ENCODE data around the gene GGCT. TPM values are rescaled to one million over a fixed set of nuclear protein-coding genes. Genes with fewer than 3 reads are reported as not detected.
"Not testable (repeated sequence)": the region's sequence is repeated elsewhere in the genome, so short reads cannot be mapped to it uniquely, and the experiment has no call there.

GGCT gene
- total RNA-seq, 1 donor from 2014 or later = 49.1 TPM

DNA sequence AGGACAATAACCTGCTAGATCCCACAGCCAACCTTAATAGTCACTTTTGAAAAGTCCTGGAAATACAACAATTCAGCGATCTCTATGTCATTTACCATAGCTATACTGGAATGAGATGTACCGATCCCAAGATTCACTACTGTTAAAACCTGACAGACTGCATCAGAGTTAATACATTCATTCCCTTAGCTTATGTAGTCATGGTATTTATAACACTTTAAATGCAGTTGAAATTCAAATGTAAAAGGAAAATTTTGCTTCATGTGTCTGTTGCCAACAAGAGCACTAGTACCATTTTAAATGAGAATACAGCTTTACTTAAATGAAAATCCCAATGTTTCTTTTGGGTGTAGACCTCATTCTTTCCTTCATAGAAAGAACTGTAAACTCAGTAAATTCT lies 11.1 kb upstream of the GGCT start:
- no peak for DNase-seq (ENCODE audit: low spot score)

DNA sequence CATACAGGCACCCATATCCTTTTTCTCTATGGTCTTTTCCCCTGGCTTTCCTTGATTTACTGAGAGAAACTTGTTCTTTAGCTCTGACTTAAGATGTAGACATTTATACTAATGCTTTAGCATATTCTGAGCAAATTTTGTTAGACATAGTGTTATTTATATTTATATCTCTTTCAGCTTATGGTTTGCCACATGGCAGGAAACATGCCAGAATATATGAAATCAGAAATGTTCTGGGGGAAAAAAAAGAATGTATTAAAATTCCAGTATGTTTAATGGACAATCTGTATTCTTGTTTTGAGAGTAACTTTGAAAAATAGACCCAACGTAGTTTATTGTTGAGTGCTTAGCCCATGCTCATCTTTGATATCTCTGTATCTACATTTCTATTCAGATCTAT lies 10.1 kb upstream of the GGCT start:
- no peak for DNase-seq (ENCODE audit: low spot score)

DNA sequence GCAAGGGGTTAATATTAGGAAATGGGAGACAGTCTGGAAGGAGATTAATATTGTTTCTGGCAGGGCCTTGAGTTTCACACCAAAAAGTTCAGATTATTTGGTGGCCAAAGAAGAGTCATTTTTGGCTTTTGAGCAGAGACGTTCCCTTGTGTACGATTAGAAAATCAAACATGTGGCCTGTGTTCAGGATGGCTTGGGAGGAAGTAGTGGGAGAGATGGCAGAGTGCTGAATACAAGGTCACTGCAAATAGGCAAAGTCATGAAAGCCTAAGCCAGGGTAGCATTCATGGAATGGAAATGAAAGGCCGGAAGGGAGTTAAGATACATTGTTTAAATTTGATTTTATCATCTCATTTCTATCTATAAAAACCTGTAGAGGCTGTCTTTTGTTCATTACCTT lies 9.5 kb upstream of the GGCT start:
- DNase-seq (ENCODE audit: low spot score) = no peak

DNA sequence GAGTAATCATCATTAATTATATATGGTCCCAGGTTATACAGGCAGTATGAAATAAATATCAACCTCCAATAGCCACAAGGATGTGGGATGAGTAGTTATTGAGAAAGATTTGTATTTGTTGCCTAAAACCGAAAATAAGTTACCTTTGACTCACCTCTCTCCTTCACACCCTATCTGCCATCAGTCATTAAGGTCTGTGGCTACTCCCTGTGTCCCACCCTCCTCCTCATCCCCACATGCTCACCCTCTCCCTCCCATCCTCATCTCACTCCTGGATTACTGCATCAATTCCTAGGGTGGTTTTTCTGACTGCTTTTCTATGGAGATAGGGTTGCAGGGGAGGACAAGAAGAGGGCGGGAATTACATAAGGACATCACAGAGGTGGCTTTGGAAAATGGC lies 9.1 kb upstream of the GGCT start:
- no peak for DNase-seq (ENCODE audit: low spot score)

DNA sequence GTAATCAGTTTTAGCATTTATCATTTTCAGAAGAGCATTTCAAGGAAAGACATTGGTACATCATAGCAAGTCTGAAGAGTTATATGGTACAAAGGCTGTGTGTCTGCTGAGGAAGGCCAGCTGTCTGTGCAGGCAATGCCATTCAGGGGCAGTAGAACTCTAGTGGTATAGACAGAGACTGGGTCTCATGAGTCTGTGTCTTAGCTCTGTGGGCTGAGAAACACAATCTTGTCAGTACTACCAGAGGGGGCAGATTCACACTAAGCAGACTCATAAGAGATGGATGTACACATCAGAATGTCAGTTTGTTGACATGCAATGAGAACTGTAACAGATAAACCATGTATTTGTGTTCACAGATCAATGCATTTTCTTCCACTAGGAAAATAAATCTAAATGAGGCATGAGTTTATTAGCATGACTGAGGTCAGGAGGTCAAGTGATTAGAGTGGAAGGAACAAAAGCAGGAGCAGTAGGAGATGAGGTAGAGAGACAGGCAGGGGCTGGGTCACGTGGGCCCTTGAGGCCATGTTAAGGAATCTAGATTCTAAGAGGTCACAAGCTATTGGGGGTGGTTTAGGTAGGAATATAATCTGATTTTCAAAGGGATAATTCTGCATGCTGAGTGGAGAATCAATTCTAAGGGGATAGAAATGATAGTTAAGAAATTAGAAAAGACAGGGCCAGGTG lies 7.5 kb upstream of the GGCT start:
- no peak for DNase-seq (ENCODE audit: low spot score)

DNA sequence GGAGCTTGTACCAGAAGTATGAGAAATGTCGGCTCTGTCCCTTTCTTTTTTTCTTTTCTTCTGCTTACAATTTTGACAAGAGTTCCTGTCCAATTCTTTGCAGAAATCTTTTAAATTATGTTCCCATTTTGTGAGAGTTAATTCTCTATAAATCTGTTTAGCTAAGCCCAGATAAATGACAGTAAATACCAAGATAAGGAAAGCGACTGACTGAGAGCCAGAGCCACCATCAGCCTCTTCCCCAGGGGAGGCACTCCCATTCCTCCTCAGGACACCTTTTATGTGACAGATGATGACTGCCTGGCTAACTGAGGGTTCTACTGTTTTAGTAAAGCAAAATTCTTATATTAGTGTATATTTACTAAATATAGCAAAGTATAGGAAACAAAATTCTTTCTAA lies 6.9 kb upstream of the GGCT start:
- no peak for DNase-seq (ENCODE audit: low spot score)

DNA sequence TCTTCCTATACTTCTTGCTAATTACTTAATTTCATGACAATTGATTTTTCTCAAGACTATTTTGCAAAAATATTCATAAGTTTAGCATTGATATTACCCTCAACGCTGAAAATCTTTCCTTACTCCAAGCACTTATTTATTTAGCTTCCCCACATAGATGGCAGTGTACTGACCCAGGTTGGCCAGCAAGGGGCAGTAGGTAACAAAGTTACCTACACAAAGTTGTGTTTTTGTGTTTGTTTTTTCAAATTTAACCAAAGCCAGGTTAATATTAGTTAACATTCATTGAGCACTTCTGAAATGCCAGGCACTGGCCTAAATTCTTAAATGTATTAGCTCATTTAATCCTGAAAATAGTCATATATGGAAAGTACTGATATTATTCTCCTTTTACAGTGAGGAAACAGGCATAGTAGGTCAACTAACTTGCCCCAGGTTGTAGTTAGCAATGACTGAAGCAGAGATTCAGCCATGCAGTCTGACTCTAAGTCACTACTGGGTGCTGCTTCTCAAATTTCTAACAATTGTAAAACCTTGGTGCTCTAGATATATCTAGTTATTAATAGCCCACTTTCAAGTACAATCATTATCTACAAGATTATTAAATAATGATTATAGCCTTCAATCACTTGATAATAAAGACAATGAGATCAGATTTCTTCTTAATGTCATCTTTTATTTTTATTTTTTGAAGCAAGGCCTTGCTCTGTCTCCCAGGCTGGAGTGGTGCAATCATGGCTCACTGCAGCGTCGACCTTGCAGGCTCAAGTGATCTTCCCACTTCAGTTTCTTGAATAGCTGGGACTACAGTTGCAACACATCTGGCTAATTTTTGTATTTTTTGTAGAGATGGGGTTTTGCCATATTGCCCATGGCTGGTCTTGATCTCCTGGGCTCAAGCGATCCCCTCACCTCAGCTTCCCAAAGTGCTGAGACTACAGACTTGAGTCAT lies 5.8 kb upstream of the GGCT start:
- DNase-seq (ENCODE audit: low spot score) = peak; percentile 26

DNA sequence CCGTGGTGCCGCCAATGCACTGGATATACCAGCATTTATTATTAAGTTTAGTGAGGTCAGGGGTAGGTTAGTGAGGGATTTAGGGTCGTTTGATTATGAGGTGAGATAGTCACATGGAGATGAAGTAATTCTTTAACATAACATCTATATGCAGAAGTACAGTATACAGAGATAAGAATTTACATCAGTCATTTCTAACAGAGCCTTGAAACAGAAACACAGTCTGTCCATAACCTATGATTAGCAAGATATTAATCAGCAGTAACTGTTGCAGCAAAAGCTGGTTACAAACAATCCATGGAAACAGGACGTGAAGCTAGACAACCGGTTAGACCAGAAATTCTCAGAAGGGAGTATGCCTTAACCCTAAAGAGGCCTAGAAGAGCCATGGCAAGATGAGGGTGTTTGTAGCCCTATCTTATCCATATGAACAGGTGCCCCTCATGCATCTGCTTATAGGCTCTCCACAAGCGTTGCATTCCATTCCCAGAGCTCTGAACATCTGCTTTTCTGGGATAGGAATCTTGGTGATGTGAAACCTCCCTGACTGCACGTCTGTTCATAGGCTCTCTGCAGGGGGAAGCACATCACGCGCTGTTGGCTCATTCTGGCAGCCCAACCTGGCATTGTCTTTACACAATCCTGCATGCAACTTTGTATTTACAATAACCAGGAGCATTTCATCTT lies 4.7 kb upstream of the GGCT start:
- DNase-seq (ENCODE audit: low spot score) = not testable (repeated sequence)

DNA sequence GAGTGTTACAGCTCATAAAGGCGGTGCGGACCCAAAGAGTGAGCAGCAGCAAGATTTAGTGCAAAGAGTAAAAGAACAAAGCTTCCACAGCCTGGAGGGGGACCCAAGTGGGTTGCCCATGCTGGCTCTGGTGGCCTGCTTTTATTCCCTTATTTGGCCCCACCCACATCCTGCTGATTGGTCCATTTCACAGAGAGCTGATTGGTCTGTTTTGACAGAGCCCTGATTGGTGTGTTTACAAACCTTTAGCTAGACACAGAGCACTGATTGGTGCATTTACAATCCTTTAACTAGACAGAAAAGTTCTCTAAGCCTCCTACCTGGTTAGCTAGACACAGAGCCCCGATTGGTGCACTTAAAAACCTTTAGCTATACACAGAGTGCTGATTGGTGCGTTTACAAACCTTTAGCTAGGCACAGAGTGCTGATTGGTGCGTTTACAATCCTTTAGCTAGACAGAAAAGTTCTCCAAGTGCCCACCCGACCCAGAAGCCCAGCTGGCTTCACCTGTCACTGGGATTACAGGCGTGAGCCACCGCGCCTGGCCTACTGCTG lies 2.8 kb upstream of the GGCT start:
- DNase-seq (ENCODE audit: low spot score) = not testable (repeated sequence)

DNA sequence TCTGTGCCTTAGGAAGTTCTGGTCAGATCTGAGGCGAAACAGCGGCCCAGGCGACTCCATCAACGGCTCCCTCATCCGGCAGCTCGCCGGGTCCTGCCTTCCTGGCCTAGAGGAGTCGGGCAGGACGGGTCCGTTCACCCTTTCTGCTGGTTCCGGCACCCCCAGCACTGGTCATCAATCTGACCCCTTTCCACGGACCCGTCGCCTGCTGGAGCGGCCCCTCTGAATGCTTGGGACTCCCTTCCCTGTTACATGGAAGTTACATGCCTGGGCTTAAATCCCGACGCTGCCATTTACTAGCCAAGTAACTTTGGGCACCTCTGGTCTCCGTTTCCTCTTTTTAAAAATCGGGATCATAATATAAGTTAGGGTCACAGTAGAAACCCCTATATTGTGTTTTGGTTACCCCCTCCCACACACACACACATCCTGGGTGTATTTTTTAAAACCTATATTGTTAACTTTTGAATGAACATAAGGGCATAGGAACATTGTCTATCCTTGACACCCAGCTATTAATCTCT lies 607 bp upstream of the GGCT start:
- DNase-seq (ENCODE audit: low spot score) = no peak

DNA sequence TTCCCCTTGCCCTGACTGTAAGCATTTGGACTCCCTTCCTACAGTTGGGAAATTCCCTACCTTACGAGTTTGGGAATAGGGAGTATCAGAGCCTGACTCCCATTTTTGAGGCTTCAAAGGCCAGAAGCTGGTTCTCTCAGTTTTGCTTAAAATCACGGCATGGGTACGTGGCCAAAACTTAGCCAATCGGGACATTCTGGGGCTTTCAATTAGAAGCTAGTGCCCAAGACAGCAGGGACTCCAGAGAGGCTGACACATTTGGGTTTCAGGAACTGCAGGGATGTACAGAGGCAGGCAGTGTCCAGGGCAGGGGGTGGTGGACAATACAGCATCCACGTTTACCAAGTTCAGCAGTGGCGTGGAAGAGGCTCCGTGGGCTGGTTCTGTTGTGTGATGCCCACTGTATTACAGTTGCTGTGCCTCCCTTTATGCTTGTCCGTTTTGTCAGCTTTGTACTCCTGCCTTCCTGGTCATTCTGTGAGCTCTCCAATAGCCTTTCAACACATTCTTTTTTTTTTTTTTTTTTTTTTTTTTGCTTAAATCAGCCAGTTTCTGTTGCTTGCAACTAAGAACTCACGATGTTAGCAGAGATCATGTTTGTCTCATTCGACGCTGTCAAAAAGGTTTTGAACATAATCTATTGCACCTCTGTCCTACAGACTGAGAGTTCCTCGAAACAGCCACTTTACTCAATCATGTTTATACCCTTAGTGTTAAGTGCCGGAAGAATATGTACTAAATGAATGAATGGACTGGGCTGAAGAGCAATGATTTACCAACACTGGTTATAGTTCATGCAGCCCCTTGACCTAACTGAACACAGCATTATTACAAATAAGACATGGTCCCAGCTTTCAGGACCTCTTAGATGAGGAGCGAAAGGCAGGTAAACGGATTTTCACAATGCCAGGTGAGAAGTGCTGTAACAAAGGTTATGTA lies 1.1 kb downstream of the GGCT start:
- no peak for DNase-seq (ENCODE audit: low spot score)

DNA sequence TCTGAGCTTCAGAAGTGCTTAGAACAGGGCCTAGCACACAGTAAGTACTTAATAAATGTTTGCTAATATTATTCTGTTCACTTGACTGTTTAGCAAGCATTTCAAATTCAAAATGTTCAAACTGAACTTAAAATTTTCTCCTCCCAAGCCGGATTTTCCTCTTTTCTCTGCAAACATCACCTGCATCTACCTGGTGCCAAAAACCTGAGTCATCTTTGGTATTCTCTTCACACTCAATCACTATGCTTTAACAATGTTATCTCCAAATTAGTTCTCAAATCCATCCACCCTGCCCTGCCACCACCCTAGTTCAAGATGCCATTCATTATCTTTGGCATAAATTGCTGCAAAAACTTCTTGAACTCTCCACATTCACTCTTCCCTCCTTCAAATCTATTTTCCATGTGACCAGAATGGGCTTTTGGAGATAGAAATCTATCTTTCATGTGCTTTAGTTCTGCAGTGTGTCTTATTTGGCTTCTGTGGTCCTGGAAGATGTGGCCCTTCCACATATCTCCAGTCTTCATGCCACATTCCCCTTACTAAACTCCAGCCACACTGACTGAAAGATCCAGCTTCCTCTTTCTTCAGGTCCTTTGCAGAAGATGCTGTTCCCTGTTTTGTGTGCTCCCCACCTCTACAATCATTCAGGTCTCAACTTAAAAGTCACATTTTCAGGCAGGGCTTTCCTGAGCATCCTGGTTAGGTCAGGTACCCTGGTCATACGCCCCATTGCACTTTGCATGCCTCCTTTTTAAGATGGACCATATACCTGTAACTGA lies 2.0 kb downstream of the GGCT start:
- DNase-seq (ENCODE audit: low spot score) = no peak

DNA sequence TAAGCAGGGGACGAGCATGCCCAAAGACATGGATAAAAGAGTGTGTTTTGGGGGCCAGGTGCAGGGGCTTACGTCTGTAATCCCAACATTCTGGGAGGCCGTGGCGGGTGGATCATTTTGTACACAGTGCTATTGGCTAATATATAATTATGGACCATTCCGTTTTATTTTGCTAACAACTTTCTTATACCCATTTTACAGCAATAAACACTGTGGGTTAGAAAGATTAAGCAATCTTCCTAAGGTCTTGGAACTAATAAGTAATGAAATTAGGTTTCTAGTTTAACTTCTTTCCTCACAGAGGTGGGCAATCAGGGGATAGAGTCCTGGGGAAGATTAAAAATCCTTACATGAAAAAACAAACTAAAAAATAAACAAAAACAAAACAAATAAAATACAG lies 3.4 kb downstream of the GGCT start:
- no peak for DNase-seq (ENCODE audit: low spot score)

DNA sequence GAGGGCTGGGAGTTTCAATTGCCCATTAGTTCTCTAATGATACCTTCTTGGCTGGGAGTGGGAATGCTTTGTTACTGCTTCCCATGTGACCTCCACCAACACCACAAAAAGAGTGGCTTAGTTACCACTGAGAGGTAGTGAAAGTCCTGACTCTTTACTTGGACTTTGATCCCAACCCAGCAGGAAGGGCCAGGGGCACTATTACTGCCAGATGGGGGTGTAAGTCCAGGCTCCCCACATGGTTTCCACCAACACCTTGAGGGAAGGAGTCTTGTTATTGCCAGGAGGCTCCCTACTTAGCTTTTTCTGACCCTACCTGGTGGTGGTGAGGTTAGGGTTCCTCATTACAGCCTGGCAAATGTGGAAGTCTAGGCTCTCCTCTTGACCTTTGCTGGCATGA lies 11.4 kb downstream of the GGCT start:
- no peak for DNase-seq (ENCODE audit: low spot score)

DNA sequence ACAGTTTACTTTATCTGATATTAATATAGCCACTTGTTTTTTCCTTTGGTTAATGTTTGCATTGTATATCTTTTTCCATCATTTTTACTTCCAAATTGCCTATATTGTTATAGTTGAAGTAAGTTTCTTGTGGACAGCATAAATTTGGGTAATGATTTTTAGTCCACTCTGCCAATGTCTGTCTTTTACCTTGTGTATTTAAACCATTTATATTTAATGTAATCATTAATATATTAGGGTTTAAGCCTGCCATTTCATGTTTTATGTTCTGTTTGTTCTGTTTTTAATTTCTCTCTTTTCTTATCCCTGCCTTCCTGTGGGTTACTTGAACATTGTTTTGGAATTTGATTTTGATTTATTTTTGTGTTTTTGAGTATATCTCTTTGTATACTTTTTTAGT lies 13.2 kb downstream of the GGCT start:
- no peak for DNase-seq (ENCODE audit: low spot score)

DNA sequence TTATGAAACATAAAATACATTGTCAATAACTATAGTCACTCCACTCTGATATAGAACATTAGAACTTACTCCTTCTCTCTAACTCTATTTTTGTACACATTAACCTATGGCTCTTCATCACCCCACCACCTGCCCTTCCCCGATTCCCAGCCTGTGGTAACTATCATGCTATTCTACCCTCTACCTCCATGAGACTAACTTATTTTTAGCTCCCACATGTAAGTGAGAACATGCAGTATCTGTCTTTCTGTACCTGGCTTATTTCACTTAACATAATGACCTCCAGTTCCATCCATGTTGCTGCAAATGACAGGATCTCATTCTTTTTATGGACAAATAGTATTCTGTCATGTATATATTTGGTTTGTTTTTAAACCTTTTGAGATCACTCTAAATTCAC lies 17.3 kb downstream of the GGCT start:
- no peak for DNase-seq (ENCODE audit: low spot score)

DNA sequence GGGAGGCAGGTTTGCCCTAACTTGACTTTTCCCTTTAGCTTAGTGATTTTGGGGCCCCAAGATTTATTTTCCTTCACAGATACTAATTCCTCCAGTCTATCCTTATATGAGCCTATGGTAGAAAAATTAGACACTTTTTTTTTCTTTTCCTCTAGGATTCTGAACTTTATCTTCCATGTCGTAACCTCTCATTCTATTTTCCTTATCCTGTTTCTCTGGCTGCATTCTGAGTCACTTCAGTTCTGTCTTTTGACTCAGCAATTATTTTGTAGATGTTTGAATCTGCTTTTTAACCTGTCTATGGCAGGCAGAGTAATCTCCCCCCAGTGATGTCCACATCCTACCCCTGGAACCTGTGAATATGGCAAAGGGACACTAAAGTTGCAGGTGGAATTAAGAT lies 19.0 kb downstream of the GGCT start:
- DNase-seq (ENCODE audit: low spot score) = no peak

DNA sequence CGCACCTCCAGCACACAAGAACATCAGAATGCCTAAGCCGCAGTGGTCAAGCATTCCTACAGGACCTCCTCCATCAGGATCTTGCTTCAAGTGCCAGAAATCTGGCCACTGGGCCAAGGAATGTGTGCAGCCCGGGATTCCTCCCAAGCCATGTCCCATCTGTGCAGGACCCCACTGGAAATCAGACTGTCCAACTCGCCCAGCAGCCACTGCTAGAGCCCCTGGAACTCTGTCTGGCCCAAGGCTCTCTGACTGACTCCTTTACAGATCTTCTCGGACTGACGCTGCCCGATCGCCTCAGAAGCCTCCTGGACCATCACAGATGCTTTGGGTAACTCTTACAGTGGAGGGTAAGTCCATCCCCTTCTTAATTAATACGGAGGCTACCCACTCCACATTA lies 23.2 kb downstream of the GGCT start:
- not testable (repeated sequence) for DNase-seq (ENCODE audit: low spot score)

DNA sequence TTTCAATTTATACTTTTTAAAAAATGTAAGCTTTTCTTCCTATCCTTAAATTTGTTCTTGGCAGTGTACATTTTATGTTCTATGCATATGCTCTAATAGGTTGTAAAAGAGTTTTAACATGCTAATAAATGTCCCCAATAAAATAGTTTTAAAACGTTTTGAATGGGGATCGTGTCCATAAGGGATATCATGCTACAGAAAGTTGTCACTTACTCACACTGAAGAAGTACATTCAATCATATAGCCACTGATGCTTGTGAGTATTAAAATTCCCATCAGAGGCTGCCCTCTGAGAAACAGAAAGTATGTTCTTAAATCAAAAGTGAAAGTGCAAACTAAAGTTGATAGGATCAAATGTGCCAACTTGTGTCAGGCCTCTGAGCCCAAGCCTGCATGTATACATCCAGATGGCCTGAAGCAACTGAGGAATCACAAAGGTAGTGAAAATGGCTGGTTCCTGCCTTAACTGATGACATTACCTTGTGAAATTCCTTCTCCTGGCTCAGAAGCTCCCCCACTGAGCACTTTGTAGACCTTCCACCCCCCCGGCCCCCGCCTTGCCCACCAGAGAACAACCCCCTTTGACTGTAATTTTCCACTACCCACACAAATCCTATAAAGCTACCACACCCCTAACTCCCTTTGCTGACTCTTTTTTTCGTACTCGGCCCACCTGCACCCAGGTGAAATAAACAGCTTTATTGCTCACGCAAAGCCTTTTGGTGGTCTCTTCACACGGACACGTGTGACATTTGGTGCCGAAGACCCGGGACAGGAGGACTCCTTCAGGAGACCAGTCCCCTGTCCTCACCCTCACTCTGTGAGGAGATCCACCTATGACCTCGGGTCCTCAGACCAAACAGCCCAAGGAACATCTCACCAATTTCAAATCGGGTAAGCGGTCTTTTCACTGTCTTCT lies 25.2 kb downstream of the GGCT start:
- peak; percentile 41 for DNase-seq (ENCODE audit: low spot score)
